ENCODE measurements around the gene PIK3CG. TPM values are rescaled to one million over a fixed set of nuclear protein-coding genes. Genes with fewer than 3 reads are reported as not detected.
"Not testable (repeated sequence)": the region's sequence is repeated elsewhere in the genome, so short reads cannot be mapped to it uniquely, and the experiment has no call there.

The PIK3CG gene
- total RNA-seq, 1 donor from 2014 or later = 0.82 TPM

- no peaks in the 10 kb centered on the region for H3K36me3 Mint-ChIP-seq (ENCODE audit: low read depth, unreplicated experiment)
- Histone ChIP-seq H2AFZ (ENCODE audit: low read depth, low read length) (no peak overlapping the region), H3K4me3 (ENCODE audit: insufficient read depth, low read depth, low read length) (no peak overlapping the region), H3K9ac (ENCODE audit: low read length) (no peak overlapping the region), H4K20me1 (ENCODE audit: insufficient read depth, low read length) (no peaks in the 10 kb centered on the region), H3K27ac (ENCODE audit: low read depth, low read length) (no peak overlapping the region), H3K4me1 (ENCODE audit: insufficient read depth, low read length) (no peaks in the 10 kb centered on the region), H3K36me3 (ENCODE audit: insufficient read depth, low read length) (no peaks in the 10 kb centered on the region), H3K4me2 (ENCODE audit: low read length) (no peak overlapping the region), H3K27me3 (ENCODE audit: insufficient read depth, low read length) (no peaks in the 10 kb centered on the region), H3K9me3 (ENCODE audit: insufficient read depth, low read depth, low read length) (no peaks in the 10 kb centered on the region), H3K79me2 (ENCODE audit: insufficient read depth, low read length) (no peaks in the 10 kb centered on the region)
- H3K4me3 Mint-ChIP-seq (ENCODE audit: unreplicated experiment) = no peak overlapping the region
- H3K4me1 Mint-ChIP-seq (ENCODE audit: low read depth, unreplicated experiment) = peaks cover 2% of the 10 kb centered on the region
- peaks cover 5% of the 10 kb centered on the region for H3K27me3 Mint-ChIP-seq (ENCODE audit: low read depth, unreplicated experiment)
- no peak for TF ChIP-seq CTCF (IDR thresholded peaks at IDR 0.05; ENCODE audit: insufficient read depth, low read depth, low read length)
- no peak for TF ChIP-seq EZH2 (IDR thresholded peaks at IDR 0.05; ENCODE audit: insufficient read depth, low read length)
- FAIRE-seq (no peak), DNase-seq (ENCODE audit: low read depth) (no peak)
- H3K9me3 Mint-ChIP-seq (ENCODE audit: unreplicated experiment) = peaks cover 3% of the 10 kb centered on the region
- no peak overlapping the region for H3K27ac Mint-ChIP-seq (ENCODE audit: unreplicated experiment)
Measured at GRCh38 chr7:106895246-106895864, 30.3 kb downstream of the PIK3CG start.

GRCh38 chr7:106896231-106896630 lies 31.1 kb downstream of the PIK3CG start:
- H3K79me2 ChIP-seq (ENCODE audit: insufficient read depth, low read length) = no peaks in the 10 kb centered on the region
- no peak for FAIRE-seq
- no peak overlapping the region for H3K4me3 ChIP-seq (ENCODE audit: insufficient read depth, low read depth, low read length)
- no peak overlapping the region for H2AFZ ChIP-seq (ENCODE audit: low read depth, low read length)
- Mint-ChIP-seq H3K36me3 (ENCODE audit: low read depth, unreplicated experiment) (no peaks in the 10 kb centered on the region), H3K4me3 (ENCODE audit: unreplicated experiment) (no peak overlapping the region), H3K4me1 (ENCODE audit: low read depth, unreplicated experiment) (peaks cover 6% of the 10 kb centered on the region), H3K9me3 (ENCODE audit: unreplicated experiment) (peaks cover 3% of the 10 kb centered on the region), H3K27me3 (ENCODE audit: low read depth, unreplicated experiment) (no peaks in the 10 kb centered on the region), H3K27ac (ENCODE audit: unreplicated experiment) (no peak overlapping the region)
- no peak overlapping the region for H3K4me2 ChIP-seq (ENCODE audit: low read length)
- DNase-seq (ENCODE audit: low read depth) = no peak
- H3K4me1 ChIP-seq (ENCODE audit: insufficient read depth, low read length) = no peaks in the 10 kb centered on the region
- no peak overlapping the region for H3K9ac ChIP-seq (ENCODE audit: low read length)
- no peaks in the 10 kb centered on the region for H4K20me1 ChIP-seq (ENCODE audit: insufficient read depth, low read length)
- no peaks in the 10 kb centered on the region for H3K27me3 ChIP-seq (ENCODE audit: insufficient read depth, low read length)
- H3K27ac ChIP-seq (ENCODE audit: low read depth, low read length) = no peak overlapping the region
- TF ChIP-seq EZH2 (IDR thresholded peaks at IDR 0.05; ENCODE audit: insufficient read depth, low read length) (no peak), CTCF (IDR thresholded peaks at IDR 0.05; ENCODE audit: insufficient read depth, low read depth, low read length) (no peak)
- no peaks in the 10 kb centered on the region for H3K9me3 ChIP-seq (ENCODE audit: insufficient read depth, low read depth, low read length)
- no peaks in the 10 kb centered on the region for H3K36me3 ChIP-seq (ENCODE audit: insufficient read depth, low read length)

GRCh38 chr7:106897553-106897952 lies 32.5 kb downstream of the PIK3CG start:
- not testable (repeated sequence) for H3K4me2 ChIP-seq (ENCODE audit: low read length); FAIRE-seq; DNase-seq (ENCODE audit: low read depth); H4K20me1 ChIP-seq (ENCODE audit: insufficient read depth, low read length); H2AFZ ChIP-seq (ENCODE audit: low read depth, low read length); H3K4me1 Mint-ChIP-seq (ENCODE audit: low read depth, unreplicated experiment); H3K27ac Mint-ChIP-seq (ENCODE audit: unreplicated experiment); H3K27me3 ChIP-seq (ENCODE audit: insufficient read depth, low read length); H3K4me3 Mint-ChIP-seq (ENCODE audit: unreplicated experiment); H3K9ac ChIP-seq (ENCODE audit: low read length); H3K79me2 ChIP-seq (ENCODE audit: insufficient read depth, low read length); H3K4me3 ChIP-seq (ENCODE audit: insufficient read depth, low read depth, low read length); H3K9me3 ChIP-seq (ENCODE audit: insufficient read depth, low read depth, low read length); H3K36me3 ChIP-seq (ENCODE audit: insufficient read depth, low read length); H3K27ac ChIP-seq (ENCODE audit: low read depth, low read length); H3K4me1 ChIP-seq (ENCODE audit: insufficient read depth, low read length); H3K36me3 Mint-ChIP-seq (ENCODE audit: low read depth, unreplicated experiment); H3K9me3 Mint-ChIP-seq (ENCODE audit: unreplicated experiment); H3K27me3 Mint-ChIP-seq (ENCODE audit: low read depth, unreplicated experiment)

GRCh38 chr7:106898967-106899366 lies 33.9 kb downstream of the PIK3CG start:
- not testable (repeated sequence) for H3K9ac ChIP-seq (ENCODE audit: low read length); H3K4me1 Mint-ChIP-seq (ENCODE audit: low read depth, unreplicated experiment); H3K27ac Mint-ChIP-seq (ENCODE audit: unreplicated experiment); DNase-seq (ENCODE audit: low read depth); H3K27me3 Mint-ChIP-seq (ENCODE audit: low read depth, unreplicated experiment); H3K4me1 ChIP-seq (ENCODE audit: insufficient read depth, low read length); H3K36me3 ChIP-seq (ENCODE audit: insufficient read depth, low read length); H3K4me3 Mint-ChIP-seq (ENCODE audit: unreplicated experiment); H4K20me1 ChIP-seq (ENCODE audit: insufficient read depth, low read length); H3K9me3 ChIP-seq (ENCODE audit: insufficient read depth, low read depth, low read length); H3K27me3 ChIP-seq (ENCODE audit: insufficient read depth, low read length); H3K27ac ChIP-seq (ENCODE audit: low read depth, low read length); H3K36me3 Mint-ChIP-seq (ENCODE audit: low read depth, unreplicated experiment); H3K79me2 ChIP-seq (ENCODE audit: insufficient read depth, low read length); H2AFZ ChIP-seq (ENCODE audit: low read depth, low read length); H3K4me3 ChIP-seq (ENCODE audit: insufficient read depth, low read depth, low read length); H3K4me2 ChIP-seq (ENCODE audit: low read length); FAIRE-seq; H3K9me3 Mint-ChIP-seq (ENCODE audit: unreplicated experiment)
